ENCODE measurements around the gene LHX8.
"Not testable (repeated sequence)": the region's sequence is repeated elsewhere in the genome, so short reads cannot be mapped to it uniquely, and the experiment has no call there.

Gene LHX8

DNA sequence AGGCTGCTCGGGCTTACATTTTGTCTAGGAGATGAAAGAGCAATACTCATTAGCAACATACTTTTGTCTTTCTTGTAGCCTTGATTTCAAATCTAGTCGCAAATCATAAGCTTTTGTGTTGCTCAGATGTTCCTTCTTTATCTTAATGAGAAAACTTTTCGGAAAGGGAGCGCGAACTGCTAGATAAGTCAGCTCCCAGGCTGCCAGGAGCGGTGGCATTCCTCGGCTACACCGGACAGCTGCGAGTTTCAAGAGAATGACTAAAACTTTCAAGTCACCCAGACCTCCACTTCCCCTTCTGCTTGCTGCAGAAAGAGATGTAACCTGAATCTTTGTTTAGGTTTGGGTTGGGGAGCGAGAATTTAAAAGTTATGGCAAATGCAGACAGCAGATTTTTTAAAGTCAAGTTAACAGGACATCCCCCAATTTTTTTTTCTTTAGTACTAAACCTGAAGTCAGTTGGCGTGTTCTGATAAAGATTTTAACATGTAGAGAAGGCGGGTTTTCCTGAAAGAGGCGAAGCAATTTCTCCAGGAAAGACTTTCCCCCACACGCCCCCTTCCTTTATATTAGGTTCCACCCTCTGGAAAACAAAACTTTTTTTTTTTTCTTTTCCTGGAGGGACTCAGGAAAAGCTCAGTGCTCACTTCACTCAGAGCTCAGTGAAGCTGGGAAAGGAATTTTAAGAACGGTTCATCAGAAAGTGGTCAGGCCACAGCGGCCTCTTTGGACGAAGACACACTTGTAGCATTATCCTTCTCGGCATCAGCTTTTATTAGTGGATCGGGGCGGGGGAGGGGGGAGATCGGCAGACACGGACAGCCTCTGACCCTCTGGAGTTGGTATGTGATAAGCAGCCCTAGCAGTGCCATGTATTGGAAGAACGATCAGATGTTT lies at the start of gene LHX8:
LHX8 (plus strand) TSS at position 639 of the 897 bp plus-strand sequence. CDS start 2,227 bp downstream, outside the sequence.
- no peak for DNase-seq (ENCODE audit: low read depth)

DNA sequence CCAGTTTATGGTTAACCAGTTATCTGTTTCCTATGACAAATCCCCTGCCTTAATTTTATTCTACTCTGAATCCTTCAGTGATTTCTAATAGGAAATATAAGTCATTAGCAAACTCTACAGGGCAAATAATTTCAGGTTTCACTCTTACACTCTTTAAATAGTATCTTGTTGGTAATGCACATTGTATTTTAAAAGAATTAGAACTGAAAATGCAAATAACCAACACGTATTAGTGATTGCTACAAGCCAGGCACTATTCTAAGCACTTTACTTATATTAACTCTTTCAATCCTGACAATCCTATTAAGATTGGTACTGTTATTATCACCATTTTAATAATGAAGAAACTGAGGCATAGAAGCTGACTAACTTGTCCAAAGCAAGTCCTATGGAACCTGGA lies 48.3 kb upstream of the LHX8 start:
- DNase-seq (ENCODE audit: low read depth): no peak

DNA sequence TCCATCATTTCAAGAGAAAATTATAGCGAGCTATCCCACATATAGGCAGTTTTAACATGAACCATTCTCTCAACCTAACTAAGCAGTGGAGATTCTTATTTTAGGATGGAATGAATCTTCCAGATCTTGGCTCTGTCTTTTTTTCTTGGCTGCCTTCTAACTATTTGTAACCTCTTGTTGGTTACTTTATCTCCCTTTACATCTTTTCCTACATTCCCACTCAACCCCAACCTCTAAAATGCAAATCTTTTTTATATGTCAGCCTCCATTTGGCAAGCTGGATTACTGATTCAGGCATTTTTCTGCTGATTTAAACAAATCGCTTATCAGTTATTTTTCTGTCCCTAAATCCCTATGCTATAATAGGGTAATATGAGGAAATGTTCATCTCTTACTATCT lies 46.9 kb upstream of the LHX8 start:
- no peak for DNase-seq (ENCODE audit: low read depth)

DNA sequence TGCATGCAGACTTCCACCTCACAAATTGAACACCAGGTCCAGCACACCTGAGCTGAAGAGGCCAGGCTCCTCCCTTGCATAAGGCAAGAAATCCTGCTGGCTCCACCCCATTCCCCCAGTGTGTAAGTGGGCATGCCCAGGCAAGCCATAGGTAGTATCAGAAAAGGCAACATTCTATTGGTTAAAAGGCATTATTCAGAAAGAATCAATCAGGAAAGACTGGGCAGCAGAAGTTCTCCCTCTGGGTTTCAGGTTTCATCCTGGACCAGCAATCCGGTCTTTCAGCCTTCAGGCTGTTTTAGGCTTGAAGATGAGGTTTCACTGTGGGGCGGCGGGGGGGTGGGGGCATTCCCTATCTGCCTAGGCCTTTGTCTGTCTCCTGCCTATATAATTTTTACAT lies 42.0 kb upstream of the LHX8 start:
- no peak for DNase-seq (ENCODE audit: low read depth)

DNA sequence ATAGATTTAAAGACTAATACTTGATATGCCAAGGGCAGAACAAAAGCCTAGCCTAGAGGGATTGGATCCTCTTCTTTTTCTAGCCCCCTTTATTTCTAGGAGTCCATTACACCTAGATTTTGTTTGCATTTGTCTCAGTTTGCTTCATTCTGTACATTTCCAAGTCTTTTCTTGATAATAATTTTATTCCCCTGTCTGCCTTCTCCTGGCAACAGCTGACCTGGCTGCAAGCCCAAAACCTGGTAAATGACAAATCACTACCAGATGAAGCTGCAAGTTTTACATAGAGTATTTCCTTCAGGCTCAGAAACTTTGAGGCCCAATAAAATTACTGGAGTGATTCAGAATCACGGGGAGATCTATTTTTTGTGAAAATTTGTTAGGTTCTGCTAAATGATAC lies 36.5 kb upstream of the LHX8 start:
- DNase-seq (ENCODE audit: low read depth): no peak

DNA sequence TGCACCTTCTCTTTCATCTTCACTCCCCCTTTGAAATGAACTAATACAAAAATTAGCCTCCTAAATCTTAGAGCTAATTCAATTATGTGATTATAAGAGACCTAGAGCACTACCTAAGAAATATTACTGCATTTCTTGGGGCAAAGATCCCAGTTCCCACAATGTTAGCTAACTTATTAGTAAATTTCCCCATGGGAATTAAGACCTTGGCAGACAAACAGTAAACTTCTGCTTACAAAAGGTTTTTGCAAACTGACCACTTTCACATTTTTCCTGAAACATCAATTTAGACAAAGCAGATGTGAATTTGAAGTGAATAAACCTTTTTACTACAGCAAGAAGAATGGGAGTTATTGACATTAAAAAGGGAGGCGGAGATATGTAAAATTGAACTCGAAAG lies 34.6 kb upstream of the LHX8 start:
- no peak for DNase-seq (ENCODE audit: low read depth)

DNA sequence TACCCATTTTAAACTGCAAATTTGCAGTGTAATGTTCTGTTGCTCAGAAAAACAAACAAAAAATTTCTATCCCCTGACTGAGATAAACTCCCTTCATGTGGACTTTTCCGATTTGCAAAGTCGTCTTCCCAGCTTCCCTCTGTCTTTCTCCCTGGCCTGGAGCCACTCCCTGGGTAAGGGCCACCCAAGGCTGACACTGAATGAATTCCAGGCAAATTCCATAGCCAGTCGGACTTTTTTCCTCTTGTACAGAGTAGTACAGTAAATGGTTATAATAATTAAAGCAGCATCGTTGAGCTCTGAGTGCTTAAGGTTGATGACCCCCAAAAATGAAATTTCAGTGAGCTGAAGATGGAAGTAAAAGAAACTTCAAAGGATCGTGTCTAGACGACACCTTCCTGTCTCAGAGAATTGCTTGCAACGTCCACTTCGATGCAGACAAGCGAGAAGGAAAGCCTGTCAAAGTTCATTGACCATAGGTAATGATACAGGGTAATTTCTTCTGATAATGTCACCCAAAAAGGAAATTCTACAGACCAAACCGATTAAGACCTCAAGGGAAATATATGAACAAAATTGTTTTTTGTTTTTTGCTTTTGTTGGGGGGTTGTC lies 33.6 kb upstream of the LHX8 start:
- no peak for DNase-seq (ENCODE audit: low read depth)

DNA sequence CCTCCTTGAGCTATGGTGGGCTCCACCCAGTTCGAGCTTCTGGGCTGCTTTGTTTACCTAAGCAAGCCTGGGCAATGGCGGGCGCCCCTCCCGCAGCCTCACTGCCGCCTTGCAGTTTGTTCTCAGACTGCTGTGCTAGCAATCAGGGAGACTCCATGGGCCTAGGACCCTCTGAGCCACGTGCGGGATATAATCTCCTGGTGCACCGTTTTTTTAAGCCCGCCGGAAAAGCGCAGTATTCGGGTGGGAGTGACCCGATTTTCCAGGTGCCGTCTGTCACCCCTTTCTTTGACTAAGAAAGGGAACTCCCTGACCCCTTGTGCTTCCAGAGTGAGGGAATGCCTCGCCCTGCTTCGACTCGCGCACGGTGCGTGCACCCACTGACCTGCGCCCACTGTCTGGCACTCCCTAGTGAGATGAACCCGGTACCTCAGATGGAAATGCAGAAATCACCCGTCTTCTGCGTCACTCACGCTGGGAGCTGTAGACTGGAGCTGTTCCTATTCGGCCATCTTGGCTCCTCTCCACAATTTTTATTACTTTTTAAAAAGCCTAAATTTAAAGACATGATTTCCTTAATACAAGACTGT lies 21.7 kb upstream of the LHX8 start:
- not testable (repeated sequence) for DNase-seq (ENCODE audit: low read depth)

DNA sequence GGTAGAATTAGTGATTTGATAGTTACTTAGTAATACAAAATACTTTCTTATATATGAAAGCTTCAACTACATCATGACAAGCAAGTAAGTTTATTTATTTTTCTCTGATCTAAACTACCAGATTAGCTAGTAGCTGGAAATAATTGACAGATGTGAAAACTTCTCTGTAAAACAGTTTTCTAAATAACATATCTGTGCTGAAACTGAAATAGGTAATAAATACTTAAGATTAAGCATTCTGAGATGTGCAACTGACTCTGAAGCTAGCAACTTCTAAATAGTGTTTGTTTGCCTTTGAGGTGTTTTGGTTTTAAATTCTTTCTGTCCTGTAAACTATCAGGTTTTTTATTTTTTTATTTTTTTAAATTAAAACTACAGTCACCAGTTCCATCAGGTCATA lies 18.5 kb upstream of the LHX8 start:
- no peak for DNase-seq (ENCODE audit: low read depth)

DNA sequence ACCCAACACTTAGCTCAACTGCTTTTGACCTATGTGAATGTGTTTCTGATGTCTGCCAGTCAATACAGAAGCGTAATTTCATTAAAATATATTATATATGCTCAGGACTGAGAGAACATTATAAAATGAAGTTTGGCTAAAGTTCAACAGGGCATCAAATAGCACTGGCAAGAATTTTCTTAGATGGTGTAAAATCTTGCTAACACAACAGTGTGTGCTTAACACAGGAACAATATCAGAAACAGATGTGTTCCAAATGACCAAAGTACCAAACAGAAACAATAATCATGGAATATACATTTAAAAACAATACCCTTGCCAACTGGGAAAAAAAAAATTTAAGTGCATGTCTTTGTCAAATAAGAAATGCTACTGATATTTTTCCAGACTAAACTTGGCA lies 10.4 kb upstream of the LHX8 start:
- DNase-seq (ENCODE audit: low read depth): no peak

DNA sequence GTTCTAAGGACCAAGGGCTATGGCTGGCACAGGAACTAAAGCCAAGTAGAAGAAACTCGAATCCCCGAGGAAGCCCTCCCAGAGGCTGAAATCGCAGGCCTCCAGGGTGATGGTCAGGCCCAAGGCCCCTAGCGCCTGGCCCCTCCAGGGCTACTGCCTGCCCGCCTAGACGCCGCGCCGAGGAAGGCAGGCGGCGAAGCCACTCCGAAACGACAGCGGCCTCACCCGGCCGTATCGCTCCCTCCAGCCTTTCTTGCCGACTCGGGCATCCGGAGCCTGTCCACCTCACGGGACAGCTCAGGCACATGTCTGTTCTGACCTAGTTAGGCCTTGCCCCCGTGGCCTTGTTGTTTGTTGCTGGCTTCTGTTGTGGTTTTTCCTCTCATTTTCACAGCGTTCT lies 9.7 kb upstream of the LHX8 start:
- DNase-seq (ENCODE audit: low read depth): no peak

DNA sequence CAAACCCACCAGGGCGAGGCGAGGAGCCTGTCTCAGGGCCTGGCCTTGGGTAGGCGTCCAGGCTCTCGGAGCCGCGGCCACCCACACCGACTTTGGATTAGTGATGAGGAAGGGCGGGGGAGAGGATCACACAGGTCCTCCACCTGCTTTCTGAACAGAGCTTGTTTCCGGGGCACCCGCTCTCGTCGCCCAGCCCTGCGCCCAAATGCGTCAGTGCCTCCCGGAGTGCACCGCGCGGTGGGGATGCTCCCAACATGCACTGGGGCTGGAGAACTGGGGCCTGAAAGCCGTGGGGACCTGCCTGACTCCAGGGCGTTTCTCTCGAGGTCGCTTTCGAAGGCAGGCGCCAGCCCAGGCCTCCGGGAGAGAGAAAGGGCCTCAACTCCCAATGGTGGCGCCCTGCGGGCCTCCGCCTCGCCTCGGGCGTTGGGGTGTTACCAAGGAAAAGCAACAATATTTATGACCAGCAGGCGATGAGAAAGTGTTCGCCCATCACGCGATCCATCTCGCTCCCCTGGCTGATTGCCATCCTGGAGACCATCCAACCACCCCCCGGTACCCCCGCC lies 8.9 kb upstream of the LHX8 start:
- no peak for DNase-seq (ENCODE audit: low read depth)

DNA sequence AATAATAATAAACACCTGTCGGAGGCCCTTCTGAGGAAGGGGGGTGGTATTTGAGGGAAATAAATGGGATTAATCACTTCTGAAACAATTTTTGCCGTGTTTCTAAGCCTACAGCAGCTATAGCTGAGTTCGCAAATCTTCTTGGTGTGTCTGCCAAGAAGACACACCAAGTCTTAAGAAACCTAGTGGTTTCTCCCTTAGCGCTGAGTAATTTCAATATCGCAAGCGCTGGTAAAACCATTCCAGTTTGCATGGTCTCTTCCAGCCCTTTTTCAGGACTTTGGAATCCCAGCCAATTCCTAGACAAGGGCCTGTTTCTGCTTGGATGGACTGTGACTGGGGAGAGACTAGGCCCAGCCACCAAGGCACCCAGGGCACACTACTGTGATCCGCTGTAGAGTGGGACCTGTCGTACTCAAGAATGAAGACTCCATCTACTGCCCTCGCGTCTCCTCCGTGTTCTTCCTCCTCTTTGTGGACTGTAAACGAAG lies 7.5 kb upstream of the LHX8 start:
- DNase-seq (ENCODE audit: low read depth): no peak

DNA sequence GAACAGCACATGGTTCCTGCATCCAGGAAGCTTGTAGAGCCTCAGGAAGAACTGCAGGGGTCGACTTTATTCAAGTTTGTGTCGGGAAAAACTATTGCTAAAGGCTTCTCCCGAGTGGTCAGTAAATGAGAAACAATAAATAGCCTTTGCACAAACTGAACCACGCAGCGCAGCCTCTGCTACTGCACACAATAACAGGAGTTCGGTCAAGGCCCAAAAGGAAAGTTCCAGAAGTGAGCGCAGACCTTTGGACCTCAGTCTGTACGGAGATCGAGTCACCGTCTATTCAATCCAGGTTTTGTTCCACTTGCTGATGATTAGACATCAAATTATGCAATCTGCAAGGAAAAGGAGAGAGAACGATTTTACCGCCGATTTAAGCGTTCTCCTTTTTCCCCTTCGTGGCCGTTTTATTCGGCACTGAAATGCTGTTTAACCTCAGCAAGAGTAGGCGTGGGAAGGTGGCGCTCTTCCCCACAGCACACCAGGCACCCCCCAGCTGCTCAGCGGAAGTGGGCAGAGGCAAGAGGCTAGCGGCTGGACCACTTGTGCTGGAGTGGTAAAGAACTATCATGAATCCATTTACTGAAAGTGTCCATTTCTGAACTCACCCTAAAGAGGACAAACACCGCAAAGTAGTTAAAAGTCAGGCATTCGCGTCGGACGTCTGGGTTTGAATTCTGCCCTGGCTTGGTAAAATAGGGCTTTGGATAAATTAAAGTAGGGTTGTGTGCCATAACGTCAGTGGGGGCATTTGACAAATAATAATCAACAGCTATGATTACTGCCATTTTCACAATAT lies 6.1 kb upstream of the LHX8 start:
- no peak for DNase-seq (ENCODE audit: low read depth)

DNA sequence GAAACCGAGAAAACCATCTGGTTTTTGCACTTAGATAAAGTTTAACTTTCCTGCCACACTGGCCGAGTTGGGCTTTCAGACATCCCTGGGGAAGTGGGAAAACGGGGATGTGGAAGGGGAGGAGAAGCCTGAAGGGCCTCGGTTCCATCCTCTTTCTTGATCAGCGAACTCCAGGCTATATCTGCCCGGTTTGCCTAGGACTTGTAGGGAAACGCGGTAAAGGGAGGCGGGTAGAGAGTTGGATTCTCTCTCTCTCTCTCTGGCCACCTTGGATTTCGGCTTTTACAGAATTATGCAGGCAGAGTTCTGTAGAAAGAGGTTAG lies 4.6 kb upstream of the LHX8 start:
- DNase-seq (ENCODE audit: low read depth): no peak

DNA sequence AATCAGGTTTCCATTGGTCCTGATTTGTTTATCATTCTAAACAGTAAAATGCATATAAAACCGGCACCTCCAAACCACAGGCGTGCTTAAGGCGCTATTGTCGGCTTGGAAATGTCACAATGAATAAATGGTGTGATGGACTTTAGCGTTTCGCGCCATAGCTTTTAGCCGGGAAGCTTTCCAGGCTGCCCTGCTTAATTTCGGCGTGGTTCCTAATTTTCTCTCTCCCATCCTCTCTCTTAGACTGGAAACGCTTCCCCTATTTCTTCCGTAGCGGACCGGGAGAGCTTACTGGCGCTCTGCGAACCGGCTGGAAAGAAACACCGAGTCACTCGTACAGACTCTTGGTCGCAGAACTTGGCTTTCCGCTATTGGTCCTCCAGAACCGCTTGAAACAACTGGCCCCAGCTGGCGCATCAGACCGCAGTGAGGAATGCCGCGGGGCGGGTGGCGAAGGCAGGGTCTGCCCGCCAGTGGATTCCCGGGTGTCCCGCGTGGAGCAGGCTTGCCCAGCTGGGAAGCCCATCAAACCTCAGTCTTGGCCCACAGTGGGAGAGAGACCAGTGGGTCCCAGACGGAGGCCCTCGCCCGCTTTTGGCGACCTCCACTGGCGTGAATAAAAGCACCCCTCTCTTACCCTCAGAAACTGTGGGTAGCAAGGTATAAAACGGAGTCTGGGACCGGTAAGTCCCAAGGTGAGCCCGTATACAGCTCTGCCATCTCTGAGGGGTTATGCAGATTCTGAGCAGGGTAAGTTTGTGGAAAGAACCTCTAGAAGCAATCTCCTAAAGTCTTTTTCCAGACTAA lies 4.0 kb upstream of the LHX8 start:
- DNase-seq (ENCODE audit: low read depth): no peak

DNA sequence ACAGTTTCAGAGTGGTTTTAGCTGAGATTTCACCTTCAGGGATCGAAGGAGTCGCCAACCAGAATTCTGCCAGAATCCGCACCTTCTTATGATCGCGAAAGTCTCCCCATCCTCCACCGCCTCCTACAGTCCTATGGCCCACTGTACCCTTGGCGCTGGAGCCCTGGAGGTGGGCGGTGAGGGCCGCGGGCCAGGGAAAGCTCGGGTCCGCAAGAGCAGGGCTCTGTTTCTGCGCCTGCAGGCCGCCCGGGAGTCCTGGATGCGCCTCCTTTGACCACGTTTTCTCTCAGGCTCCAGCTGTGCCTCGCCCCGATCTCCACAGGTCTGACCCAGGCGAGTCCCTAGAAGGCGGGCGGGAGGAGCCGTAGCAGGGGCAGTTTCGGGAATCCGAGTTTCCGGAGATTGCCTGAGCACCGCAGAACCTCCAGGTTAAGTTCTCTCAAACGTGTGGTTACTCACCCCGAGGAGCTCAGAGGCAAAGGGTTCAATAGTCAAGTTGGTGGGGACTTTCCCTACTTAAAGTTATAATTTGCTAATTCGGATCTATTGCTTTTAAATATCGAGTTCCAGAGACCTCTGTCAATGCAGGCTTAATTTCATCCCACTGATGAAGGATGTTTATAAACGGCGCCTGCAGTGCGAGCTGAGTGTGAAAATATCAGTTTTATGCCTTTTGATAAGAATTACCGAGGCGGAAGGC lies 3.2 kb upstream of the LHX8 start:
- no peak for DNase-seq (ENCODE audit: low read depth)

DNA sequence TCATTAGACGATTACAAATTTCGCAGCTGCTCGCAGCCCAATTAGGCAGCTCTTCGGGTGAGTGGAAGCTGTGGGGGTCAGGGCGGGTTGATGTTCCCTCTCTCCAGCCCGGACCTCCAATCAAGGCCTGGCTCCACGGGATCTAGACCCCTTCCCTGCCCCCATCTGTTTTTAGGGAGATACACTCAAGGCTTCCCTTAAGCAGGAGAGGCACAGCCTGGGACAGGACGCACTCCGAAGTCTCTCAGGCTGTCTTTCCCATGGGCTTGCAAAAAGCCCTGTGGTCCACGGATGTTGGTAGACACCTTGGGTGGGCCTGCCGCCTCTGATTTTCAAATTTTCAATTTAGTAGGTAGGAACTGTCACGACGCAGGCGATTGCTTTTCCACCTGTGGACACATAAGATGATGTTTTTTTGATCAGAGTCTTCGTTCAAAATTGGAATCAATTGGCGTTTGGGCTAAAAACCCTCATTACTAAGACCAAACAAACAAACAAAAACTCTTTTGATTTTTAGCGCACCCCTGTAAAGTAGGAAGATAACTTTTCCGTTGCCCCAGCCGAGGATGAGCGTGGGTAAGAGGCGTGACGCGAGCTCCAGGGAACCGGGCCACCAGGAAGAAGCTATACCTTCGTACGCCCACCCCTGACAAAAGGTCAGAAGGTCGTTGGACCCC lies 2.5 kb upstream of the LHX8 start:
- no peak for DNase-seq (ENCODE audit: low read depth)

DNA sequence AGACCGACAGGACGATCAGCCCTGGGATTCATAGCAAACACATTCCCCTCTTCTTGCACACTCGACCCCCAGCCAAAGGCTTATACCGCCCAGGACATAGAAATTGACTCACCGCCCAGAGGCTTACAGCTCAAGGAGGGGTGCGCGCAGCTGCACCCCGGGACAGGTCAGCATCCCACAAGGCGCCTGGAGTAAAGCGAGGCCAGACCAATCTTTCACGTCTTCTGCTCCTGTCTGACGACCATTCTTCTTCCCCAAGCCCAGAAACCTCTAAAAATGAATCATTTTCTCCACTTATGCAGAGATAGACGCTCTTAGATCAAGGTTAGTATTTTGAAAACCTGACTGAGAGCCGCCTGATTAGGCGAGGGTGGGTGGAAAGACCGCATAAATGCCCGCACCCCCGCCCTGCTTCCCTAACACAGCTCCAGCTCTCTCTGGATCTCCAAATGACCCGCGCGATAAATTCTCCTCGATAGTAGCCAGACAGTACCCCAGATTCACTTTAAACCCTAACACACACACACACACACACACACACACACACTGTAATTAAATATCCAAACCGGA lies 1.9 kb upstream of the LHX8 start:
- no peak for DNase-seq (ENCODE audit: low read depth)

Data from GM04503 (cell line).